Spleen (tissue), 11 donors: Measurements from ENCODE around the gene EFCAB8. TPM values are rescaled to one million over a fixed set of nuclear protein-coding genes. Genes with fewer than 3 reads are reported as not detected.

ENCODE experiments used
- DNase-seq: peaks from one replicate; pipeline ENCODE4 v3.0.0-alpha.2; 2020
- H3K27ac ChIP-seq, 8 donors: fragments of 200-600 bp; sonication (generic) in 7 of 8; 1 replicate in 4 of 8; 2 replicates in 4 of 8; pipeline versions ENCODE4 v1.5.0 to v1.8.0; 2016 to 2021; ENCODE audit warnings: inconsistent platforms in 4 of 8, mild to moderate bottlenecking in 4 of 8, moderate library complexity in 1 of 8
- H3K27me3 ChIP-seq, 7 donors: fragments of 200-600 bp; sonication (generic) in 6 of 7; replicated peaks in 1 of 7; 1 replicate in 4 of 7; 2 replicates in 3 of 7; pipeline versions ENCODE4 v1.5.0 to v1.8.0; 2016 to 2021; ENCODE audit warnings: inconsistent platforms in 3 of 7, mild to moderate bottlenecking in 1 of 7
- H3K36me3 ChIP-seq, 6 donors: fragments of 200-600 bp; sonication (generic) in 5 of 6; 1 replicate in 4 of 6; 2 replicates in 2 of 6; pipeline versions ENCODE4 v1.5.0 to v1.8.0; 2016 to 2021; ENCODE audit warnings: inconsistent platforms in 2 of 6
- H3K4me1 ChIP-seq, 6 donors: fragments of 200-600 bp; sonication (generic) in 5 of 6; 1 replicate in 3 of 6; 2 replicates in 3 of 6; pipeline versions ENCODE4 v1.5.0 to v1.8.0; 2016 to 2021; ENCODE audit warnings: inconsistent platforms in 3 of 6
- H3K4me3 ChIP-seq, 8 donors: fragments of 200-600 bp; sonication (generic) in 7 of 8; 1 replicate in 4 of 8; 2 replicates in 4 of 8; pipeline versions ENCODE4 v1.5.0 to v1.8.0; 2016 to 2021; ENCODE audit warnings: inconsistent platforms in 4 of 8, mild to moderate bottlenecking in 4 of 8, moderate library complexity in 2 of 8
- H3K9me3 ChIP-seq, 8 donors: fragments of 200-600 bp; sonication (generic) in 7 of 8; 1 replicate in 4 of 8; 2 replicates in 4 of 8; pipeline versions ENCODE4 v1.5.0 to v1.8.0; 2016 to 2021; ENCODE audit warnings: inconsistent platforms in 4 of 8
- CTCF ChIP-seq, 11 experiments: fragments of 200-600 bp in 7 of 11; fragments of 450-650 bp in 4 of 11; sonication (generic) in 4 of 11; IDR thresholded peaks in 8 of 11; conservative IDR thresholded peaks in 3 of 11; 1 replicate in 7 of 11; 2 replicates in 4 of 11; pipeline versions ENCODE4 v1.4.0 to v1.8.0; 2016 to 2021; ENCODE audit warnings: antibody characterized with exemption in 11 of 11, inconsistent platforms in 4 of 11, mild to moderate bottlenecking in 1 of 11
- POLR2A ChIP-seq, 3 donors: fragments of 450-650 bp; IDR thresholded peaks; one replicate each; pipeline ENCODE4 v1.5.1; 2017; ENCODE audit warnings: antibody characterized with exemption in 3 of 3, mild to moderate bottlenecking in 1 of 3
- POLR2AphosphoS5 ChIP-seq, 3 donors: sonication (generic); formaldehyde crosslinking; IDR thresholded peaks; one replicate each; pipeline ENCODE4 v1.5.1; 2017; ENCODE audit warnings: antibody characterized with exemption in 3 of 3
- WGBS, 5 donors: extraction: QIAGEN DNeasy Blood & Tissue Kit in 3 of 5; methylation state at CpG; one replicate each; pipeline versions ENCODE4 v1.1.5 to v1.1.7; 2013 to 2018; 5-methylcytosine and 5-hydroxymethylcytosine counted together
- intact Hi-C: fragments of 100-400 bp; cut with DNase I; formaldehyde crosslinking; loops from one replicate; pipeline ENCODE4 v1.15.0; 2023; ENCODE audit warnings: low total_unique reads
- polyA plus RNA-seq, 3 donors: library from polyadenylated mRNA; stranded (reverse); fragments of 200-250 nt; gene quantifications; one replicate each; pipeline ENCODE4 v1.2.1, GENCODE V29; 2013
- total RNA-seq, 7 donors: library from RNA; depleted of rRNA in 3 of 7; stranded (reverse); fragments of >200 nt in 3 of 7; fragmentation: NEBNext Ultra II Directional in 4 of 7; extraction: Animal tissue kit (Norgen Biotek cat#: 25700) in 4 of 7; gene quantifications; one replicate each; pipeline versions ENCODE4 v1.1.0 to v1.2.1, GENCODE V29; 2016 to 2021
- donor health status: healthy with polysubstance abuse.
- donor health status: DM: no; HTN: no; CAD: no; lungs with moderate emphysema.
- donor health status: DM: no; HTN: no; CAD: no.
- donor health status: Bipolar disorder and iron deficiency.
- donor health status: healthy.
- donor health status: DM: no; HTN: no; CAD: no.
- donor health status: DM: yes; HTN: yes; CAD: no.

Gene EFCAB8
- total and polyA plus RNA-seq, 10 donors = 0.06 to 4.2 (median 1.0) TPM

DNA sequence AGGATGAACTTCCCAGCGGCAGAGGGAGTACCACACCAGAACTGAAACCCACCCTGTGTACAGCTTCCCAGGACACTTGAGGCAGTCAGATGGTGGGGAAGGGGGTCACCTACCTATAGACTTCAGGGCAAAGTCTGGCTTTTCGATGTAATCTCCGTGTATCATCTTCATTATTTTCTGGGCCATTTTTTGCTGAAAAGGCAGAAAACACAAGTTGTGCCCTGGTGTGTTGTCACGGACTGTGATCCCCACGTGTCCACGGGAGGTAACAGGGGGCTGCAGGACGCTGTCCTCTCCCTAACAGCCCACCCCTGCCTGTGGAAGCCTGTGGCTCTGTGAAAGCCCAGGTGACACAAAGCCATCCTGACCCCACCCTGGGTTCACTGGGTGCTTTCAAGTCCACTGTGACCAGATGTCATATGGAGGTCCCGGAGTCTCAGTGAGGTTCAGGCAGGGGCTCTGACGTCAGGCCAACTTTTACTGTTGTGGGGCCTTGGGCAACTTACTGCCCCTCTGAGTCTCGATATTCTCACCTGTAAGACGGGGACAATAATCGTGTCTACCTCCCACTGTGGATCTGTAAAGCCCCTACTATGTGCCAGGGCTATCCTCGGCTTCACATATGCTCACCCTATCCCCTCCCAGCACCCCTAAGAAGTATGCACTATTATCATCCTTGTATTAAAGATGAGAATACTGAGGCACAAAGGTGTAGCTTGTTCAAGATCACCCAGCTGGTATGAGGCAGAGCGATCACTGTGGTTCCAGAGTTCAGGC, 131.0 kb downstream of the EFCAB8 start:
- H3K4me3 ChIP-seq = no peak overlapping the region
- H3K27me3 ChIP-seq = peaks cover 0 to 14% (median 0%) of the 10 kb centered on the region in 7 donors
- H3K27ac ChIP-seq = no peak overlapping the region
- no peak for TF ChIP-seq POLR2AphosphoS5 (IDR thresholded peaks at IDR 0.05)
- H3K4me1 ChIP-seq = peaks cover 0 to 14% (median 0%) of the 10 kb centered on the region in 6 donors
- 89 to 94% (median 91%) methylated on average over 14 of the region's 14 CpGs for WGBS, 5 donors
- intact Hi-C loops = no loop called here
- H3K36me3 ChIP-seq = no peaks in the 10 kb centered on the region
- H3K9me3 ChIP-seq = peaks cover 0 to 3% (median under 1%) of the 10 kb centered on the region in 8 donors
- peak; percentile 48 for DNase-seq

DNA sequence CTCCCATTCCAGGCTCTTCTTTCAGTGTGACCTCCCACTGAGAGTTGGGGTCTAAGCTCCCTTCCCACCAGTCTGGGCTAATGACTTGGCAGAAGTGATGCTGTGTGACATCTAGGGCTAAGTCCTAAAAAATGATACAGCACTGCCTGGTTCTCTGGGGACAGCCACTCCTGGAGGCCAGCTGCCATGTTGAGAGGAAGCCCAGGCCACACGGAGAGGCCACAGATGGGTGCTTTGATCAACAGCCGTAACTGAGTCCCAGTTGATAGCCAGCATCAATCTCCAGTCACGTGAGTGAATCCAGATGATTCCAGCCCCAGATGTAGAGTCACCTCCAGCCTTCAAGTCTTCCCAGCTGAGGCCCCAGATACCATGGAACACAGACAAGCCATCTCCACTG, 131.7 kb downstream of the EFCAB8 start:
- intact Hi-C loops = no loop called here
- Histone ChIP-seq H3K4me3 (no peak overlapping the region), H3K36me3 (no peaks in the 10 kb centered on the region), H3K27me3 (peaks cover 0 to 14% (median 0%) of the 10 kb centered on the region in 7 donors), H3K9me3 (peaks cover 0 to 10% (median 7%) of the 10 kb centered on the region in 8 donors), H3K4me1 (peaks cover 0 to 14% (median 0%) of the 10 kb centered on the region in 6 donors), H3K27ac (no peak overlapping the region)
- 75 to 87% (median 82%) methylated on average over 3 of the region's 3 CpGs for WGBS, 5 donors
- no peak for TF ChIP-seq POLR2A (IDR thresholded peaks at IDR 0.05)
- DNase-seq = no peak

GRCh38 chr20:32991383-32991782, 132.7 kb downstream of the EFCAB8 start:
- Histone ChIP-seq H3K36me3 (no peaks in the 10 kb centered on the region), H3K4me3 (no peak overlapping the region), H3K4me1 (peaks cover 0 to 14% (median 0%) of the 10 kb centered on the region in 6 donors), H3K9me3 (peaks cover 0 to 18% (median 10%) of the 10 kb centered on the region in 8 donors), H3K27me3 (peaks cover 0 to 14% (median 0%) of the 10 kb centered on the region in 7 donors), H3K27ac (no peak overlapping the region)
- peak; percentile 65 for DNase-seq
- intact Hi-C loops = no loop called here
- WGBS, 5 donors = 31 to 51% (median 42%) methylated on average over 3 of the region's 3 CpGs
- TF ChIP-seq CTCF (IDR thresholded peaks at IDR 0.05 in 8 of 11, conservative IDR thresholded peaks at IDR 0.05 in 3 of 11) = no peak
- no peak for TF ChIP-seq POLR2A (IDR thresholded peaks at IDR 0.05)
- no peak for TF ChIP-seq POLR2AphosphoS5 (IDR thresholded peaks at IDR 0.05)

GRCh38 chr20:32991792-32992641, 133.3 kb downstream of the EFCAB8 start:
- no peaks in the 10 kb centered on the region for H3K36me3 ChIP-seq
- 65 to 79% (median 72%) methylated on average over 8 of the region's 8 CpGs for WGBS, 5 donors
- intact Hi-C loops = no loop called here
- H3K4me3 ChIP-seq = no peak overlapping the region
- H3K27me3 ChIP-seq = peaks cover 0 to 14% (median 0%) of the 10 kb centered on the region in 7 donors
- DNase-seq = no peak
- peaks cover 0 to 18% (median 10%) of the 10 kb centered on the region in 8 donors for H3K9me3 ChIP-seq
- H3K27ac ChIP-seq = no peak overlapping the region
- H3K4me1 ChIP-seq = peaks cover 0 to 14% (median 0%) of the 10 kb centered on the region in 6 donors
- no peak for TF ChIP-seq POLR2A (IDR thresholded peaks at IDR 0.05)

GRCh38 chr20:32993496-32994050, 134.8 kb downstream of the EFCAB8 start:
- Histone ChIP-seq H3K36me3 (no peaks in the 10 kb centered on the region), H3K4me3 (no peak overlapping the region), H3K27me3 (peaks cover 0 to 14% (median 0%) of the 10 kb centered on the region in 7 donors), H3K27ac (no peak overlapping the region), H3K4me1 (peaks cover 0 to 14% (median 0%) of the 10 kb centered on the region in 6 donors), H3K9me3 (peaks cover 0 to 18% (median 10%) of the 10 kb centered on the region in 8 donors)
- TF ChIP-seq POLR2A (IDR thresholded peaks at IDR 0.05) (no peak), CTCF (IDR thresholded peaks at IDR 0.05 in 8 of 11, conservative IDR thresholded peaks at IDR 0.05 in 3 of 11) (no peak), POLR2AphosphoS5 (IDR thresholded peaks at IDR 0.05) (no peak)
- 83 to 88% (median 86%) methylated on average over 8 of the region's 8 CpGs for WGBS, 5 donors
- DNase-seq = no peak
- intact Hi-C loops = no loop called here
